NB4 (cell line): ENCODE measurements around the gene CRTAC1.

ENCODE experiments used
- DNase-seq: peaks from one replicate; pipeline ENCODE4 v3.0.0; 2010; ENCODE audit warnings: low read depth
- H3K4me3 ChIP-seq: one replicate; pipeline ENCODE4 v1.5.1; 2011; ENCODE audit warnings: mild to moderate bottlenecking, low read depth, low read length, moderate library complexity
- CTCF ChIP-seq: IDR thresholded peaks from one replicate; pipeline ENCODE4 v1.5.1; 2012; ENCODE audit warnings: low read depth, low read length
- MYC ChIP-seq: IDR thresholded peaks from 2 replicates; pipeline ENCODE4 v1.6.1; 2011; ENCODE audit warnings: low read depth, low read length
- POLR2A ChIP-seq: IDR thresholded peaks from 2 replicates; pipeline ENCODE4 v1.6.1; 2011; ENCODE audit warnings: mild to moderate bottlenecking; ENCODE audit not compliant: insufficient read length; ENCODE audit errors: extremely low read depth
- TF ChIP-seq, protein P1 (sequence below): IDR thresholded peaks from 2 replicates; pipeline ENCODE4 v1.6.1; 2011; ENCODE audit warnings: low read depth, low read length

CRTAC1 gene

DNA sequence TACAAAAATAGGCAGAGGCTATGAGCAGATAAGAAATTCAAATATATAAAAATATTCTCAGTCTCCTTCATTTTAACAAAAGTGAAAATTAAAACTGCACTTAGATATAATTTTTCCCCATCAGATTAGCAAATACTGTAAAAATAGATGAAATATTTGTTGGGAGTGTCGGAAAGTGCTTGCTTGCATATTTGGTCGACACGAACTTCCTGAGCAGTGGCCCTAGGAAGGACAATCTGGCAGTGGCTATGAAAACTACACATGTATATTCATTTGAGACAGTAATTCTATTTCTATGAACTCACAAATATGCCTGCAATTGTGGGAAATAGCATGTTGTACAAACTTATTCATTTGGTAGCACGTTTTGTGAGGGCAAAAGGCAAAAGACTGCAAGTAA is 99.4 kb downstream of the CRTAC1 start:
- H3K4me3 ChIP-seq, result no peak overlapping the region
- TF ChIP-seq CTCF, result no peak
- TF ChIP-seq, protein P1, sequence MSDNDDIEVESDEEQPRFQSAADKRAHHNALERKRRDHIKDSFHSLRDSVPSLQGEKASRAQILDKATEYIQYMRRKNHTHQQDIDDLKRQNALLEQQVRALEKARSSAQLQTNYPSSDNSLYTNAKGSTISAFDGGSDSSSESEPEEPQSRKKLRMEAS, result no peak
- DNase-seq, result no peak

DNA sequence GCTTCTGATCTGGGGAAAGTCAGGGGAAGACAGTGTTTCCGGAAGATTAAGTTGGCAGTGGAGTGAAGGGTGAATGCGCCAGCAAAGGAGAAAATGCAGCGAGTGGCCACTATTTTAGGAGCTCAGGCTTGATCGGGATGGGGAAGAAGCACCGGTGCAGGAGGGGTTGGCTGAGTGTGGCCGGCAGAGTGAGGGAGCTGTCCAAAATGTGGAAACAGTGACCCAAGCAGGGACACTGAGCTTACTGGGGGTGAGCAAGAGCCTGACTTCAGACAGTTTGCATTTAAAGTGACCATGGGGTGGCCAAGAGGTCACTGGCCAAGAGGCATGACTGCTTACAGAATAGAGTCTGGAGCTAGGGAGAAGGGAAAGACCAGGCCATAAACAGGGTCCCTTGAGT is 101.5 kb downstream of the CRTAC1 start:
- no peak for DNase-seq
- H3K4me3 ChIP-seq, result no peak overlapping the region
- TF ChIP-seq, protein P1, result no peak
- TF ChIP-seq CTCF (no peak), MYC (no peak), POLR2A (no peak)

DNA sequence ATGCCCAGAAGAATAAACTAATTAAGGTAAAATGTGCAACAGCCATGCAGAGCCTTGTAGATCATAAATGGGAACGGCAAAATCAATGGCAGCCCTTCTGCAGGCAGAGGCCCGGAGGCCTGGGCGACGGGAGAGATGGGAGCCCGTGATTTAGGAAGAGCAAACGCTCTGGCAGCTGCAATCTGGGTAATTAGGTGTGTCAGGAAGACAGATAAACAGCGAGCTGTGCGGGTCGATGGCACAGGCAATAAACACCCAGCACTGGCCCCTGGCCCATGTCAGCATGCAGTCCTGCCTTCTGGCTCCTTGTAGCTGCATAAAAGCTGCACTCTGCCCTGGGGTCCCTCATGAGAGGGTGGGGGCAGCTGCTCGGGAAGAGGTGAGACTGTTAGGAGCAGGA is 102.8 kb downstream of the CRTAC1 start:
- TF ChIP-seq, protein P1, result no peak
- DNase-seq, result no peak
- H3K4me3 ChIP-seq, result no peak overlapping the region

DNA sequence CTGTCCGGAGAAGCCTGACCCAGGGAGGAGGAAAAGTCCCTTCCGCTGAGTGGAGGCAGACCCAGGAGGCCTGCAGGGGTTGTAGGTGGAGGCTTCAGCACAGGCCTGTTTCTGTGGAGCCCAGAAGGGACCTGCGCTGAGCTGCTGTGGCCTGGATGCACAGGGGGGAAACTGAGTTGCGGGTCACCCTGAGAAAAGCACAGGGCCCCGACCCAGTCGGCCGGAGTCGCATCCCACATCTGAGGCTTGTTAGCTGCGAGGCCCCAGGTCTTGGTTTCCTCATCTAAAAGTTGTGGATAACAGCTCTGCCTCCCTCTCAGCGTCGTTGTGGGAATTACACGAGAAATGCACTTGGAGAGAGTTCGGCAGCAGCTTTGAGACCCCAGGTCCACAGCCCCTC is 104.4 kb downstream of the CRTAC1 start:
- no peak overlapping the region for H3K4me3 ChIP-seq
- no peak for DNase-seq
- TF ChIP-seq, protein P1, result no peak
- TF ChIP-seq CTCF, result no peak
- TF ChIP-seq POLR2A, result no peak
- TF ChIP-seq MYC, result no peak

GRCh38 chr10:97925308-97925938 is 105.0 kb downstream of the CRTAC1 start:
- TF ChIP-seq POLR2A (no peak), MYC (no peak), CTCF (no peak)
- TF ChIP-seq, protein P1, result no peak
- no peak for DNase-seq

DNA sequence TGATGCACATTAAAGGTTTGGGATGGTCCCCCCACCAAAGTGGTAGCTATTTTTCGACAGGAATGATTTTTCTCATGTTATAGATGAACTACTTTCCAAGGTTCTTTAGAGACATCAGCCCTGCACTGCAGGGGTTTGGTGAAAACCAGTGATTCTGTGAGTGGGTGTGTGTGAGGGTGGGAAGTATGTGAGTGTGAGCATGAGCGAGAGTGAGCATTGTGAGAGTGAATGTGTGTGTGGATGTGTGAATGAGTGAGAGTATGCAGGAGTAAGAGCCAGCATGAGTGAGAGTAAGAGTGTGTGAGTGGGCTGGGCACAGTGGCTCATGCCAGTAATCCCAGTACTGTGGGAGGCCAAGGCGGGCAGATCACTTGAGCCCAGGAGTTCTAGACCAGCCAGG is 105.7 kb downstream of the CRTAC1 start:
- no peak for TF ChIP-seq MYC
- no peak for TF ChIP-seq POLR2A
- TF ChIP-seq, protein P1, result no peak
- no peak for TF ChIP-seq CTCF
- no peak for DNase-seq
- H3K4me3 ChIP-seq, result no peak overlapping the region

More at GRCh38 chr10:97925308-97925938, 105.0 kb downstream of the CRTAC1 start:
- H3K4me3 ChIP-seq, result no peak overlapping the region
